ENCODE measurements around the gene SH3GL1.

SH3GL1 gene

GRCh38 chr19:4342615-4343369 is 57.6 kb downstream of the SH3GL1 start:
- peak; percentile 78 for DNase-seq (ENCODE audit: low read depth)

DNA sequence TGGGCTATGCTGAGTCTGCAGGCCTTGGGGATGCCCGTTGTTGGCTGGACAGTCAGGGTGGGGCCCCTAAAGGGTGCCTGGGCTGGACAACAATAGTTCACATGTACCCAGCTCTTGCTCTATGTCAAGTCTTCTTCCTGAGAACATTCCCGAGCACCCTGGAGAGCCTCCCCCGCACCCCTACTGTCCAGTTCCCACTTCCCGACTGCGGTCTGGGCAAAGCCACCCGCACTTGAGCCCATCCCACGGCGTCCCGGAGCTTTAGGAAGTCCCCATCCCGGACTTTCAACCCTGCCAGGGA is 58.1 kb downstream of the SH3GL1 start:
- no peak for DNase-seq (ENCODE audit: low read depth)

- peak; percentile 24 for DNase-seq (ENCODE audit: low read depth)
Observed at GRCh38 chr19:4338441-4339355, 61.6 kb downstream of the SH3GL1 start, which contains the start of gene STAP2. STAP2 (minus strand) TSS chr19:4338827; CDS start chr19:4338753, 74 bp downstream.

DNA sequence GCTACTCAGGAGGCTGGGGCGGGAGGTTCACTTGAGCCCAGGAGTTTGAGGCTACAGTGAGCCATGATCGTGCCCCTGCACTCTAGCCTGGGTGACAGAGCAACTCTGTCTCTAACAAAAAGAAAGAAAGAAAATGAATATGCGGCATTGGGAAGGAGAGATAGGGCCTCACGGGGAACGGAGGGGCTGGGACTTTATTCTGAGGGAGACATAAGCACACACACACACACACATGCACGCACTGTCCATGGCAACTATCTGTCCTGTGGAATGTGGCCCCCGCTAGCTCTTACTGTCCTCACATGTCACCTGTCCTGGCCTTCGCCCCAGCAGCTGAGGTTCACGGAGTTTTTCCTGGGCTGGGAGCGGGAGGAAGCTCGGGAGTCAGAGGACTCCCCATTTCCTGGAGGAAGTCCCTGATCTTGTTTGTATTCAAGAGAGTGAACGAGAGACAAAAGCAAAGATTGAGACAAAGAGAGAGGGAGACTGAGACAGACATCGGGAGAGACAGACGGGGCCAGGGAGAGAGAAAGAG is 62.4 kb downstream of the SH3GL1 start:
- no peak for DNase-seq (ENCODE audit: low read depth)

DNA sequence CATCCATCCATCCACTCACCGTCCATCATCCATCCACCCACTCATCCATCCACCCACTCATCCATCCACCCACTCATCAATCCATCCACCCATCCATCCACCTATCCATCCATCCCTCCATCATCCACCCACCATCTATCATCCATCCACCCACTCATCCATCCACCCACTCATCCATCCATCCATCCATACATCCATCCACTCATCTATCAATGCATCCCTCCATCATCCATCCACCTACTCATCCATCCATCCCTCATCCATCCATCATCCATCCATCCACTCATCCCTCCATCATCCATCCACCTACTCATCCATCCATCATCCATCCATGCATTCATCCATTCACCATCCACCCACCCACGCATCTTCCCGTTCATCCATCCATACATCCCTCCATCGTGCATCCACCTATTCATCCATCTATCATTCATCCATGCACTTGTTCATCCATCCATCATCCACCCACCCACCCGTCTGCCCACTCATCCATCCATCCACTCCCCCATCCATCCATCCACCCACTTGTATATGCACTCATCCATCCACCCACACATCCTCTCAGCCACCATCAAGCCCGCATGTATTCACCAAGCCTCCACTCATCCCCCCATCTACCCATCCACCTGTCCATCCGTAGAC is 65.3 kb downstream of the SH3GL1 start:
- DNase-seq (ENCODE audit: low read depth), result no peak

DNA sequence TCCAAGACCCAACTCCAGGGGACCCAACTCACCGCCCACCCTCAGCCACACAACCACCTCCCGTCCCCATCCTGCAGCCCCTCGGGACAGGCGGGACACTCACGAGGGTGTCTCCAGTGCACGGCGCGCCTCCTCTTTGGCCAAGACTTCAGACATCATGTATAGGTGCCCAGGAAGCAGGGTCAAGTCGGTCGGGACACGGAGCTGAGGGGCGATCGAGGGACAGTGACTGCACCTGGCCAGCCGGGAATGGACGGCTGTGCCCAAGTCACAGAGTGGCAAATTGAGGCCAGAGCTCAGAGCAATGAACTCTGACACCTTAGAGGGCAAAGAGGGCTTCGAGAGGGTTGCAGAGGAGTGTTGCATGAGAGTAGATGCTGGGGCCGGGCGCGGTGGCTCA is 70.5 kb downstream of the SH3GL1 start:
- DNase-seq (ENCODE audit: low read depth), result no peak

DNA sequence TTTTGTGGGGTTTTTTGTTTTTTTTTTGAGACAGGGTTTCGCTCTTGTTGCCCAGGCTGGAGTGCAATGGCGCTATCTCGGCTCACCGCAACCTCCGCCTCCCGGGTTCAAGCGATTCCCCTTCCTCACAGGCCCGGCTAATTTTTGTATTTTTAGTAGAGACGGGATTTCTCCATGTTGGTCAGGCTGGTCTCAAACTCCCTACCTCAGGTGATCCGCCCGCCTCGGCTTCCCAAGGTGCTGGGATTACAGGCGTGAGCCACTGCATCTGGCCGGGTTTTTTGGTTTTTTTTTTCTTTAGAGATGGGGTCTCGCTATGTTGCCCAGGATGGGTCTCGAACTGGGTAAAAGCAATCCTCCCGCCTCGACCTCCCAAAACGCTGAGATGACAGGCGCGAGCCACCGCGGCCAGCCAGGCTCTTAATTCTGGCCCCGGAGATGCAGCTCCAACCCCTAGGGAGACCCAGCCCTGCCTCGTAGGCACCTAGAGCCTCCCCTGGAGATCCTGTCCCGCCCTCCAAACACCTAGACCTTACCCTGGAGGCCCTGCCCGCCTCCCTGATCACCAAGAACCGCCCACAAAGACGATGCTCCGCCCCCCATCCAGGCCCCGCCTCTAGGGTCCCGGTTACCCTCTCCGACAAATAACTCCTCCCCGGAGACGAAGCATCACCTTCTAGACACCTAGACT is 71.2 kb downstream of the SH3GL1 start:
- DNase-seq (ENCODE audit: low read depth), result peak; percentile 44

- DNase-seq (ENCODE audit: low read depth), result peak; percentile 91
Observed at GRCh38 chr19:4328243-4328990, 71.9 kb downstream of the SH3GL1 start.

DNA sequence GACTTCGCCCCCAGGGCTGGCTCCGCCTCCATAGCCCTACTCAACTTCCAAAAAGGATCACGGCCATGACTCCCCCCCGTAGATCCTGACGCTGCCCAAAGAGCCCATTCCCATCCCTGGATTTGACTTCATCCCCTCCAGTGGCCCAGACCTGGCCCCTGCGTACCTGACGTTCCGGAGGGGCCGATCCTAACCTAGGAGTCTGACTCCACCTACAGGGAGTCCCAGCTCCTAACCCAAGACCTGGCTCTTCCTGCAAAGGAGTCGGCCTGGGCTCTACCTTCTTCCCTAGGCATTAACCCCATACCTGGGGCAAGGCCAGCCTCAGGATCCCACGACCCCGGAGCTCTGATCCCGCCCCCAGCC is 72.5 kb downstream of the SH3GL1 start:
- no peak for DNase-seq (ENCODE audit: low read depth)

GRCh38 chr19:4327252-4327876 is 73.0 kb downstream of the SH3GL1 start:
- DNase-seq (ENCODE audit: low read depth), result peak; percentile 49

DNA sequence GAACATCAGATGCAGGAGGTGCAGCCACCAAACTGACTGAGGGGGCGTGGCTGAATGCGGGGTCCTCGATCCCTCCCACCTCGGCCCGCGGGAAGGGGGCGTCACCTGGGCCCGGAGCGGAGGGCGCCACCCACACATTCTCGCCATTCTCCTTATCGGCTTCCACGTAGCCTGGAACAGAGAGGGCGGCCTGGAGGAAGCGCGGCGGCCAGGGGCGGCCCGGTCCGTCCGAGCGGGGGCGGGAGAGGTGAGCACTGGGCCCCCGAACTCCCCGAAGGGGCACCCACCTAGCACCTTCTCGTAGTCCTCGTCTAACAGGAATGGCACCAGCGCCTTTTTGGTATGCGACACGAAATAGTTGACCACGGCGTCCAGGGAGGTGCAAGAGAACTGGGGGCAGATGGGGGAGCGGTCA is 73.5 kb downstream of the SH3GL1 start:
- DNase-seq (ENCODE audit: low read depth), result no peak

- DNase-seq (ENCODE audit: low read depth), result no peak
Observed at GRCh38 chr19:4326215-4326836, 74.0 kb downstream of the SH3GL1 start.

DNA sequence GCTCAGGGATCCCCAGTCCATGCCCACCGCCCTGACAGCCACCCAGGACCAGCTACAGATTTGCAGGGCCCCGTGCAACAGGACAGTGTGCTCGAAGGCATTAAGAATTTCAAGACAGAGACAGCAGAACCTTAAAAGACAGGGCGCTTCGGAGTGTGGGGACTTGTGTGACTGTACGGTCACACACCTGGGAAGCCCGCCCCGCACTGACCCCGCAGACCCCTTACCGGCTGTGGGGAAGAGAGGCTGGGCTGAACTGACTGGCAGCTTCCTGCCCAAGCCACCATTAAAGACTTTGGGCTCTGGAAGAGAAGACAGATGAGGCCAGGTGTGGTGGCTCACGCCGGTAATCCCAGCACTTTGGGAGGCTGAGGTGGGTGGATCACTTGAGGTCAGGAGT is 76.1 kb downstream of the SH3GL1 start:
- no peak for DNase-seq (ENCODE audit: low read depth)

GRCh38 chr19:4323692-4324091 is 76.7 kb downstream of the SH3GL1 start:
- no peak for DNase-seq (ENCODE audit: low read depth)

- DNase-seq (ENCODE audit: low read depth), result no peak
Observed at GRCh38 chr19:4322942-4323665, 77.2 kb downstream of the SH3GL1 start.

DNA sequence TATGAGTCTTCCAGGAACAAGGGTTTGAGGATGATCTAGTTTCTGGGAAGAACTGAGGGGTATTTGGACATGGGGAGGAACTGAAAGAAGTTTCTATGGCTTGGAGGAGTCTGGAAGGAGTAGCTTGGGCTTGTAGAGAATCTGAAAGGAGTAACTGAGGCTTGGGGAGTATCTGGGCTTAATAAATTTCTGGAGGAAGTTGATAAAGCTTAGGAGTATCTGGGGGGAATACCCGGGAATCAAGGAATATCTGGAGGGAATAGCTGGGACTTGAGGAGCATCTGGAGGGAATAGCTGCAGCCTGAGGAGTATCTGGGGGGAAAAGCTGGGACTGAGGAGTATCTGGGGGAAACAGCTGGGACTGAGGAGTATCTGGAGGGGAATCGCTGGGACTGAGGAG is 79.9 kb downstream of the SH3GL1 start:
- DNase-seq (ENCODE audit: low read depth), result no peak

DNA sequence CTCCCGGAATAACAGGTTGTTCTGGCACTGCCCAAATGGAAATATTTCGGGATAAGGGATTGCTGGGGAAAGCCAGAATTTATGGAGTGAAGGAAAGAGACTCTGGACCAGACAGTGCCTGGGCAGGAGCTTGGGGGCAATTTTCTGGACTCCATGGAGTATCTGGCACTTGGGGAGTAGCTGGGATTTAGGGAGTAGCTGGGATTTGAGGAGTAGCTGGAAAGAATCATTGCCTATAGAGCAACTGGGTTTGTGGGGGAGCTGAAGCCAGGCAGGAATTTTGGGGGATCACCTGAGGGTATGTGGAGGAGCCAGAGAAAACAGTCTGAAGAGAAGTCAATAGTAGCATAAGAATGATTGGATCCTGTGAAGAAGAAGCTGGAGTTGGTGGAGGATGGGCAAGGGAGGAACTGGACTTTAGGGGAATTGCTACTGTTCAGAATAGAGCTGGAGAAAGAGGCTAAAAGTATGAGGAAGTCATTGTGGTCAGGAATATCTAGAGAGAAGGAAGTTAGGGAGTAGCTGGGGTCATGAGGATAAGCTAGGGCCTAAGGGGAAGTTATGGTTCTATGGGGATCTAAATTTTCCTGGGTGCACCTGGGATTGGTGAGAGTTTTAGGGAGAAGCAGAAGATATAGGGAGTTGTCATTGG is 81.2 kb downstream of the SH3GL1 start:
- DNase-seq (ENCODE audit: low read depth), result no peak

- DNase-seq (ENCODE audit: low read depth), result no peak
Observed at GRCh38 chr19:4318460-4318859, 81.9 kb downstream of the SH3GL1 start.

DNA sequence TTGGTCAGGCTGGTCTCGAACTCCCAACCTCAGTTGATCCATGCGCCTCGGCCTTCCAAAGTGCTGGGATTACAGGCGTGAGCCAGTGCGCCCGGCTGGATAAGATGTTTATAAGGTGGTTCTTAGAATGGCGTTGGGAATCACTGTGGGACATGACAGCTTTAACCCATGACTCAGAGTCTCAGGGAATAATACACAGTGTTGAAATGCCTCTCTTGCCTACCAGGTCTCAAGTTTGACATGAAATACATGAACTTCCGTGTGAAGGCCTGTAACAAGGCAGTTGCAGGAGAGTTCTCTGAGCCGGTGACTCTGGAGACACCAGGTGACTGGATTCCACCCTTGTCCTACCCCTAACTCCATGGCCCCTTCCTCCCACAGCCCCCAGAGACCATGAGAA is 83.4 kb downstream of the SH3GL1 start:
- DNase-seq (ENCODE audit: low read depth), result no peak

Measured in stimulated activated CD8-positive, alpha-beta memory T cell treated with anti-CD3 and anti-CD28 coated beads, Interleukin-4, amount 100 ng/mL, for 24 hours (primary cell).